ENCODE data around the gene SNRPB.

DNA sequence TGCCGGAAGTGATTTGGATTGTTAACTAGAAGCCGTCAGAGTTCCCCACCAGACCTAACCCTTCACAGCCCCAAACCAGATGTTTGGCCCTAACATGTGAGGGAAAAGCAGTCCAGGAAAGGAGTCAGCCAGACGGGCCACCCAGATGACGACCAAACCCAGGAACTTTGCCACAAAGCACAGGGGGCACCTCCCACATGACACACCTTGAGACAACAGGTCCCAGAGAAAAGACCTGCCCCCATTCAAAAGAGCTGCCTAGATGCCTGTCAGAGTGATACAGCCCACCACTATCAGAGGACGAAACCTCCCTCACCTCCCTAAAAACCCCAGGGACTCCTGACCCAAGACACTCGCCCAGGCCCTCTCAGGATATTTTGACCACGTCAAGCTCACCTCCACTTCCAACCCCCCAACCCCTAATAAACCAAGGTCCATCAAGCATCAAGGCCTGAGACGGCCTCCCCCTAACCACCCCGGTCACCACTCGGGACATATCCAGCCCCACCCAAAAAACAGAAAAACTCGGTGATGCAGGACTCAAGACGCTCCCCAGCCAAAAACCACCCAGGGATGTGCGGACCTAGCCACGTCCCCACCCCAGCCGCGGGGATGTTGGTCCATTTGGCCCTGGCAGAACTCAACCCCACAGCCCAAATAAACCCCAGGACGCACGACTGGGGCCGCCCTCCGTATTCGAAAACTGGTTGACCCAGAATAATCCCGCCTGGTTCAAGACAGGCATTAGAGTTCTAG is 37.5 kb upstream of the SNRPB start:
- TF ChIP-seq SREBF2 (IDR thresholded peaks at IDR 0.05) (no peak), JUNB (IDR thresholded peaks at IDR 0.05) (no peak), MAZ (IDR thresholded peaks at IDR 0.05; ENCODE audit: borderline replicate concordance, low read depth, low read length) (no peak), CTCF (IDR thresholded peaks at IDR 0.05) (no peak), POLR2A (IDR thresholded peaks at IDR 0.05; ENCODE audit: low read length) (no peak), ZFP36 (IDR thresholded peaks at IDR 0.05; ENCODE audit: borderline replicate concordance, partially characterized antibody) (no peak), CEBPB (IDR thresholded peaks at IDR 0.05) (no peak), HOXA7 (CRISPR knock-in tag; IDR thresholded peaks at IDR 0.05) (no peak), RAD21 (conservative IDR thresholded peaks at IDR 0.05 in 1 of 2, IDR thresholded peaks at IDR 0.05 in 1 of 2) (no peak), TP53 (CRISPR knock-in tag; IDR thresholded peaks at IDR 0.05) (no peak), MAX (IDR thresholded peaks at IDR 0.05) (no peak)
- TF ChIP-seq, protein P1, sequence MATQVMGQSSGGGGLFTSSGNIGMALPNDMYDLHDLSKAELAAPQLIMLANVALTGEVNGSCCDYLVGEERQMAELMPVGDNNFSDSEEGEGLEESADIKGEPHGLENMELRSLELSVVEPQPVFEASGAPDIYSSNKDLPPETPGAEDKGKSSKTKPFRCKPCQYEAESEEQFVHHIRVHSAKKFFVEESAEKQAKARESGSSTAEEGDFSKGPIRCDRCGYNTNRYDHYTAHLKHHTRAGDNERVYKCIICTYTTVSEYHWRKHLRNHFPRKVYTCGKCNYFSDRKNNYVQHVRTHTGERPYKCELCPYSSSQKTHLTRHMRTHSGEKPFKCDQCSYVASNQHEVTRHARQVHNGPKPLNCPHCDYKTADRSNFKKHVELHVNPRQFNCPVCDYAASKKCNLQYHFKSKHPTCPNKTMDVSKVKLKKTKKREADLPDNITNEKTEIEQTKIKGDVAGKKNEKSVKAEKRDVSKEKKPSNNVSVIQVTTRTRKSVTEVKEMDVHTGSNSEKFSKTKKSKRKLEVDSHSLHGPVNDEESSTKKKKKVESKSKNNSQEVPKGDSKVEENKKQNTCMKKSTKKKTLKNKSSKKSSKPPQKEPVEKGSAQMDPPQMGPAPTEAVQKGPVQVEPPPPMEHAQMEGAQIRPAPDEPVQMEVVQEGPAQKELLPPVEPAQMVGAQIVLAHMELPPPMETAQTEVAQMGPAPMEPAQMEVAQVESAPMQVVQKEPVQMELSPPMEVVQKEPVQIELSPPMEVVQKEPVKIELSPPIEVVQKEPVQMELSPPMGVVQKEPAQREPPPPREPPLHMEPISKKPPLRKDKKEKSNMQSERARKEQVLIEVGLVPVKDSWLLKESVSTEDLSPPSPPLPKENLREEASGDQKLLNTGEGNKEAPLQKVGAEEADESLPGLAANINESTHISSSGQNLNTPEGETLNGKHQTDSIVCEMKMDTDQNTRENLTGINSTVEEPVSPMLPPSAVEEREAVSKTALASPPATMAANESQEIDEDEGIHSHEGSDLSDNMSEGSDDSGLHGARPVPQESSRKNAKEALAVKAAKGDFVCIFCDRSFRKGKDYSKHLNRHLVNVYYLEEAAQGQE (IDR thresholded peaks at IDR 0.05) = no peak

Measured in A549 (cell line).